CD14-positive monocyte (primary cell): ENCODE data around the gene CACNA1C. TPM values are rescaled to one million over a fixed set of nuclear protein-coding genes. Genes with fewer than 3 reads are reported as not detected.
"Not testable (repeated sequence)": the region's sequence is repeated elsewhere in the genome, so short reads cannot be mapped to it uniquely, and the experiment has no call there.

Source experiments
- DNase-seq, 3 donors: peaks; one replicate each; pipeline ENCODE4 v3.0.0-alpha.2; 2011 to 2022
- H2AFZ ChIP-seq: 2 replicates; pipeline ENCODE4 v1.6.0; 2012; ENCODE audit warnings: mild to moderate bottlenecking, low read depth, low read length, inconsistent platforms; ENCODE audit not compliant: insufficient read depth, poor library complexity, severe bottlenecking
- H3K27ac ChIP-seq, 2 donors: 1 replicate in 1 of 2; 2 replicates in 1 of 2; pipeline ENCODE4 v1.5.1; 2012 to 2013; ENCODE audit warnings: low read length in 2 of 2, control low read depth in 1 of 2, inconsistent platforms in 1 of 2, low read depth in 1 of 2, mild to moderate bottlenecking in 1 of 2
- H3K27me3 ChIP-seq, 2 donors: one replicate each; pipeline versions ENCODE4 v1.6.0 to v1.6.1; 2011 to 2013; ENCODE audit warnings: low read length in 2 of 2; ENCODE audit not compliant: control insufficient read depth in 2 of 2, insufficient read depth in 2 of 2
- H3K36me3 ChIP-seq, 2 donors: replicated peaks in 1 of 2; 1 replicate in 1 of 2; 2 replicates in 1 of 2; pipeline versions ENCODE4 v1.5.1 to v1.6.1; 2012 to 2013; ENCODE audit warnings: low read length in 2 of 2, control low read depth in 1 of 2, inconsistent platforms in 1 of 2, mild to moderate bottlenecking in 1 of 2; ENCODE audit not compliant: insufficient read depth in 2 of 2, control insufficient read depth in 1 of 2
- H3K4me1 ChIP-seq, 2 donors: 1 replicate in 1 of 2; 2 replicates in 1 of 2; pipeline versions ENCODE4 v1.5.1 to v1.6.1; 2012 to 2013; ENCODE audit warnings: low read length in 2 of 2, control low read depth in 1 of 2, inconsistent platforms in 1 of 2, mild to moderate bottlenecking in 1 of 2, moderate library complexity in 1 of 2; ENCODE audit not compliant: insufficient read depth in 2 of 2, control insufficient read depth in 1 of 2
- H3K4me2 ChIP-seq: replicated peaks from 2 replicates; pipeline ENCODE3; 2012; ENCODE audit warnings: low read length, moderate library complexity, mild to moderate bottlenecking; ENCODE audit not compliant: poor library complexity, severe bottlenecking; ENCODE audit errors: extremely low read depth
- H3K4me3 ChIP-seq, 3 experiments: fragments of 200-600 bp in 1 of 3; sonication (generic) in 1 of 3; replicated peaks in 1 of 3; 1 replicate in 2 of 3; 2 replicates in 1 of 3; pipeline ENCODE4 v1.5.1; 2011 to 2013; ENCODE audit warnings: low read length in 3 of 3, mild to moderate bottlenecking in 3 of 3, control low read depth in 2 of 3, low read depth in 2 of 3, inconsistent platforms in 1 of 3, moderate library complexity in 1 of 3
- H3K79me2 ChIP-seq: 2 replicates; pipeline ENCODE4 v1.6.0; 2012; ENCODE audit warnings: mild to moderate bottlenecking, control low read depth, inconsistent platforms, low read length, moderate library complexity; ENCODE audit not compliant: insufficient read depth
- H3K9ac ChIP-seq: 2 replicates; pipeline ENCODE4 v1.6.0; 2017; ENCODE audit warnings: low read length, mild to moderate bottlenecking; ENCODE audit not compliant: insufficient read depth, poor library complexity, severe bottlenecking
- H3K9me3 ChIP-seq, 2 donors: replicated peaks in 1 of 2; 1 replicate in 1 of 2; 2 replicates in 1 of 2; pipeline versions ENCODE4 v1.5.1 to v1.6.1; 2012 to 2013; ENCODE audit warnings: low read length in 2 of 2, control low read depth in 1 of 2; ENCODE audit not compliant: control insufficient read depth in 1 of 2, insufficient read depth in 1 of 2
- H4K20me1 ChIP-seq: 2 replicates; pipeline ENCODE4 v1.6.0; 2012; ENCODE audit warnings: mild to moderate bottlenecking, low read length, control low read depth, moderate library complexity; ENCODE audit not compliant: insufficient read depth
- H3K27ac Mint-ChIP-seq, 7 donors: one replicate each; pipeline ENCODE4 v1.8.0; 2020; ENCODE audit warnings: mild to moderate bottlenecking in 7 of 7, mixed read lengths in 7 of 7, moderate library complexity in 6 of 7, inconsistent platforms in 2 of 7
- H3K27me3 Mint-ChIP-seq, 3 donors: one replicate each; pipeline ENCODE4 v1.8.0; 2021 to 2022; ENCODE audit warnings: low read depth in 3 of 3, mild to moderate bottlenecking in 3 of 3, mixed read lengths in 3 of 3, moderate library complexity in 3 of 3, inconsistent platforms in 1 of 3
- H3K36me3 Mint-ChIP-seq, 2 donors: one replicate each; pipeline ENCODE4 v1.8.0; 2020; ENCODE audit warnings: mixed read lengths in 2 of 2, inconsistent platforms in 1 of 2, mild to moderate bottlenecking in 1 of 2
- H3K4me1 Mint-ChIP-seq: one replicate; pipeline ENCODE4 v1.8.0; 2020; ENCODE audit warnings: mild to moderate bottlenecking, mixed read lengths
- H3K4me3 Mint-ChIP-seq, 2 donors: one replicate each; pipeline ENCODE4 v1.8.0; 2020; ENCODE audit warnings: mild to moderate bottlenecking in 2 of 2, mixed read lengths in 2 of 2, moderate library complexity in 1 of 2
- H3K9me3 Mint-ChIP-seq, 7 donors: one replicate each; pipeline ENCODE4 v1.8.0; 2020 to 2022; ENCODE audit warnings: mixed read lengths in 7 of 7, mild to moderate bottlenecking in 6 of 7, moderate library complexity in 6 of 7, inconsistent platforms in 2 of 7
- CTCF ChIP-seq: fragments of 200-600 bp; IDR thresholded peaks from one replicate; pipeline ENCODE4 v1.8.0; 2022; ENCODE audit warnings: antibody characterized with exemption, mild to moderate bottlenecking
- WGBS: methylation state at CpG from one replicate; pipeline ENCODE4 v1.1.5; 2013; ENCODE audit warnings: missing lambda C conversion rate; ENCODE audit not compliant: insufficient coverage; 5-methylcytosine and 5-hydroxymethylcytosine counted together
- intact Hi-C, 2 donors: fragments of 100-400 bp; cut with micrococcal nuclease; formaldehyde crosslinking; loops; one replicate each; pipeline versions ENCODE4 v1.15.0 to v1.15.1; 2023
- polyA plus RNA-seq, 3 donors: library from polyadenylated mRNA; depleted of rRNA in 1 of 3; unstranded in 2 of 3; stranded (reverse) in 1 of 3; fragments of 300-500 nt in 2 of 3; fragments of >200 nt in 1 of 3; fragmentation: Illumina TruSeq in 2 of 3; gene quantifications; 1 replicate in 2 of 3; 2 replicates in 1 of 3; pipeline ENCODE4 v1.2.3, GENCODE V29; 2012 to 2021

The CACNA1C gene
- polyA plus RNA-seq, 3 donors = not detected

- H3K4me1 Mint-ChIP-seq = peaks cover 10% of the 10 kb centered on the region
- intact Hi-C loops = no loop called here
- peaks cover 2 to 12% (median 4%) of the 10 kb centered on the region in 7 donors for H3K9me3 Mint-ChIP-seq
- H3K9me3 ChIP-seq = peaks cover 4 to 5% of the 10 kb centered on the region in 2 donors
- no peaks in the 10 kb centered on the region for H3K27me3 ChIP-seq
- no peaks in the 10 kb centered on the region for H3K79me2 ChIP-seq
- H4K20me1 ChIP-seq = no peaks in the 10 kb centered on the region
- 100% methylated on average over 1 of the region's 8 CpGs for WGBS
- H3K36me3 Mint-ChIP-seq = no peaks in the 10 kb centered on the region
- no peak overlapping the region for H3K27ac Mint-ChIP-seq
- H3K4me3 ChIP-seq = no peak overlapping the region
- no peak for TF ChIP-seq CTCF
- H3K4me1 ChIP-seq = no peaks in the 10 kb centered on the region
- H3K9ac ChIP-seq = no peak overlapping the region
- H2AFZ ChIP-seq = no peak overlapping the region
- no peak overlapping the region for H3K4me3 Mint-ChIP-seq
- no peak for DNase-seq
- H3K27ac ChIP-seq = no peak overlapping the region
- no peak overlapping the region for H3K4me2 ChIP-seq
- H3K36me3 ChIP-seq = no peaks in the 10 kb centered on the region
- H3K27me3 Mint-ChIP-seq = peaks cover 0 to 5% (median 4%) of the 10 kb centered on the region in 3 donors
Measured at GRCh38 chr12:2251526-2252209, 198.9 kb downstream of the CACNA1C start.

GRCh38 chr12:2255311-2255710 lies 202.5 kb downstream of the CACNA1C start:
- peaks cover 0 to 3% (median 1%) of the 10 kb centered on the region in 3 donors for H3K27me3 Mint-ChIP-seq
- intact Hi-C loops = no loop called here
- Histone ChIP-seq H3K27me3 (no peaks in the 10 kb centered on the region), H3K79me2 (no peaks in the 10 kb centered on the region), H3K36me3 (no peaks in the 10 kb centered on the region), H3K4me1 (peaks cover 26 to 28% of the 10 kb centered on the region in 2 donors), H4K20me1 (no peaks in the 10 kb centered on the region), H3K9me3 (peaks cover 4 to 5% of the 10 kb centered on the region in 2 donors), H3K4me3 (no peak overlapping the region), H3K9ac (no peak overlapping the region), H2AFZ (no peak overlapping the region), H3K4me2 (no peak overlapping the region), H3K27ac (no peak overlapping the region)
- H3K36me3 Mint-ChIP-seq = no peaks in the 10 kb centered on the region
- no peak for TF ChIP-seq CTCF
- H3K4me1 Mint-ChIP-seq = peaks cover 28% of the 10 kb centered on the region
- no peak overlapping the region for H3K4me3 Mint-ChIP-seq
- no peak overlapping the region for H3K27ac Mint-ChIP-seq
- H3K9me3 Mint-ChIP-seq = peaks cover 2 to 12% (median 4%) of the 10 kb centered on the region in 7 donors
- no peak for DNase-seq
- WGBS = 100% methylated on average over 1 of the region's 2 CpGs

- H3K4me3 Mint-ChIP-seq = not testable (repeated sequence)
Measured at GRCh38 chr12:2255731-2256130, 202.9 kb downstream of the CACNA1C start.

More at GRCh38 chr12:2255731-2256130, 202.9 kb downstream of the CACNA1C start:
- H3K27ac Mint-ChIP-seq, H3K27ac ChIP-seq, H2AFZ ChIP-seq, H3K79me2 ChIP-seq, H3K36me3 ChIP-seq, H3K36me3 Mint-ChIP-seq, H4K20me1 ChIP-seq, H3K4me3 ChIP-seq, H3K9ac ChIP-seq, H3K9me3 ChIP-seq, H3K27me3 ChIP-seq, intact Hi-C loops, H3K4me2 ChIP-seq, H3K27me3 Mint-ChIP-seq: not testable (repeated sequence)
- H3K4me1 ChIP-seq = peaks cover 30 to 32% of the 10 kb centered on the region in 2 donors
- peak in 1 of 3 donors; percentile 1 for DNase-seq
- Mint-ChIP-seq H3K9me3 (peaks cover 2 to 12% (median 4%) of the 10 kb centered on the region in 7 donors), H3K4me1 (peaks cover 33% of the 10 kb centered on the region)
- 92% methylated on average over 9 of the region's 9 CpGs for WGBS
